Gastroesophageal sphincter (tissue), 4 donors: ENCODE data around the gene AIFM3. TPM values are rescaled to one million over a fixed set of nuclear protein-coding genes. Genes with fewer than 3 reads are reported as not detected.

Experiments
- ATAC-seq: fragments of 150-250 bp; one replicate; pipeline ENCODE4 v1.9.1; 2016; ENCODE audit warnings: mild to moderate bottlenecking, moderate library complexity
- H3K27ac ChIP-seq, 4 donors: fragments of 200-600 bp; sonication (generic) in 3 of 4; 1 replicate in 3 of 4; 2 replicates in 1 of 4; pipeline ENCODE4 v1.5.1; 2016 to 2019
- H3K27me3 ChIP-seq: fragments of 200-600 bp; sonication (generic); one replicate; pipeline ENCODE4 v1.5.1; 2019
- H3K36me3 ChIP-seq, 2 donors: fragments of 200-600 bp; sonication (generic); one replicate each; pipeline ENCODE4 v1.5.1; 2019; ENCODE audit warnings: control low read depth in 1 of 2
- H3K4me1 ChIP-seq, 3 donors: fragments of 200-600 bp; sonication (generic); 1 replicate in 2 of 3; 2 replicates in 1 of 3; pipeline ENCODE4 v1.5.1; 2016 to 2019; ENCODE audit warnings: control low read depth in 2 of 3
- H3K4me3 ChIP-seq, 2 donors: fragments of 200-600 bp; sonication (generic); one replicate each; pipeline ENCODE4 v1.5.1; 2019; ENCODE audit warnings: mild to moderate bottlenecking in 1 of 2, moderate library complexity in 1 of 2
- H3K9me3 ChIP-seq, 3 donors: fragments of 200-600 bp; sonication (generic); one replicate each; pipeline ENCODE4 v1.5.1; 2017 to 2019; ENCODE audit warnings: control low read depth in 2 of 3
- CTCF ChIP-seq, 4 experiments: fragments of 200-600 bp in 2 of 4; fragments of 450-650 bp in 2 of 4; sonication (generic) in 1 of 4; IDR thresholded peaks; one replicate each; pipeline ENCODE4 v1.5.1; 2017 to 2019; ENCODE audit warnings: antibody characterized with exemption in 4 of 4, mild to moderate bottlenecking in 2 of 4, moderate library complexity in 2 of 4
- EP300 ChIP-seq: sonication (generic); formaldehyde crosslinking; IDR thresholded peaks from one replicate; pipeline ENCODE4 v1.6.1; 2017; ENCODE audit warnings: antibody characterized with exemption, mild to moderate bottlenecking
- POLR2A ChIP-seq, 2 donors: fragments of 450-650 bp; IDR thresholded peaks; one replicate each; pipeline ENCODE4 v1.6.1; 2017; ENCODE audit warnings: antibody characterized with exemption in 2 of 2, mild to moderate bottlenecking in 2 of 2, moderate library complexity in 1 of 2
- POLR2AphosphoS5 ChIP-seq: sonication (generic); formaldehyde crosslinking; IDR thresholded peaks from one replicate; pipeline ENCODE4 v1.6.1; 2017; ENCODE audit warnings: antibody characterized with exemption
- WGBS, 2 donors: methylation state at CpG; one replicate each; pipeline ENCODE4 v1.1.5; 2018; ENCODE audit warnings: low coverage in 1 of 2; 5-methylcytosine and 5-hydroxymethylcytosine counted together
- total RNA-seq, 4 donors: library from RNA; depleted of rRNA; stranded (reverse); fragments of >200 nt; gene quantifications; one replicate each; pipeline ENCODE4 v1.1.0, GENCODE V29; 2016

Gene AIFM3
- total RNA-seq, 4 donors from 2014 or later = 0.27 to 3.2 (median 2.0) TPM; not detected in 1

GRCh38 chr22:20951932-20952380 is 15.1 kb upstream of the AIFM3 start:
- 83 to 92% methylated on average over 1 to 3 of the region's 8 CpGs for WGBS, 2 donors
- Histone ChIP-seq H3K9me3 (no peaks in the 10 kb centered on the region), H3K36me3 (peaks cover 0 to 54% of the 10 kb centered on the region in 2 donors), H3K4me1 (peaks cover 0 to 23% (median 3%) of the 10 kb centered on the region in 3 donors), H3K27me3 (no peaks in the 10 kb centered on the region), H3K4me3 (no peak overlapping the region), H3K27ac (no peak overlapping the region)
- TF ChIP-seq CTCF (IDR thresholded peaks at IDR 0.05) (no peak), POLR2A (IDR thresholded peaks at IDR 0.05) (no peak), POLR2AphosphoS5 (no peak), EP300 (no peak)
- ATAC-seq = no peak

GRCh38 chr22:20952544-20953341 is 14.3 kb upstream of the AIFM3 start:
- no peak for ATAC-seq
- H3K27ac ChIP-seq = no peak overlapping the region
- WGBS, 2 donors = 79 to 81% methylated on average over 11 to 13 of the region's 13 CpGs
- H3K9me3 ChIP-seq = no peaks in the 10 kb centered on the region
- peaks cover 0 to 54% of the 10 kb centered on the region in 2 donors for H3K36me3 ChIP-seq
- H3K4me3 ChIP-seq = no peak overlapping the region
- no peaks in the 10 kb centered on the region for H3K27me3 ChIP-seq
- peaks cover 0 to 23% (median 7%) of the 10 kb centered on the region in 3 donors for H3K4me1 ChIP-seq
- TF ChIP-seq CTCF (IDR thresholded peaks at IDR 0.05) (no peak), EP300 (no peak), POLR2A (IDR thresholded peaks at IDR 0.05) (no peak), POLR2AphosphoS5 (no peak)

GRCh38 chr22:20953342-20953608 is 13.8 kb upstream of the AIFM3 start:
- H3K27ac ChIP-seq = no peak overlapping the region
- H3K27me3 ChIP-seq = no peaks in the 10 kb centered on the region
- no peaks in the 10 kb centered on the region for H3K9me3 ChIP-seq
- no peak overlapping the region for H3K4me3 ChIP-seq
- peaks cover 0 to 25% (median 7%) of the 10 kb centered on the region in 3 donors for H3K4me1 ChIP-seq
- 70 to 76% methylated on average over 3 of the region's 3 CpGs for WGBS, 2 donors
- peaks cover 0 to 54% of the 10 kb centered on the region in 2 donors for H3K36me3 ChIP-seq
- no peak for ATAC-seq
- no peak for TF ChIP-seq EP300
- no peak for TF ChIP-seq POLR2AphosphoS5
- TF ChIP-seq POLR2A (IDR thresholded peaks at IDR 0.05) = no peak
- TF ChIP-seq CTCF (IDR thresholded peaks at IDR 0.05) = no peak

- Histone ChIP-seq H3K9me3 (no peaks in the 10 kb centered on the region), H3K27ac (no peak overlapping the region), H3K36me3 (peaks cover 0 to 54% of the 10 kb centered on the region in 2 donors), H3K4me3 (no peak overlapping the region), H3K4me1 (peaks cover 0 to 27% (median 7%) of the 10 kb centered on the region in 3 donors), H3K27me3 (no peaks in the 10 kb centered on the region)
- ATAC-seq = peak; percentile 70
- 91 to 94% methylated on average over 6 to 7 of the region's 8 CpGs for WGBS, 2 donors
- TF ChIP-seq CTCF (IDR thresholded peaks at IDR 0.05) (no peak), POLR2A (IDR thresholded peaks at IDR 0.05) (no peak), EP300 (no peak), POLR2AphosphoS5 (no peak)
Measured at GRCh38 chr22:20953668-20954500, 13.2 kb upstream of the AIFM3 start.
